Neural cell (in vitro differentiated cells): ENCODE measurements around the gene CCT3. TPM values are rescaled to one million over a fixed set of nuclear protein-coding genes. Genes with fewer than 3 reads are reported as not detected.

Experiments
- H2AFZ ChIP-seq: fragments of 200-600, 300-800 bp; sonication (generic), shearing (Covaris generic); 2 replicates; pipeline ENCODE4 v1.6.0; 2014; ENCODE audit warnings: low read depth, mild to moderate bottlenecking, antibody characterized with exemption, low read length, moderate library complexity
- H3F3A ChIP-seq: fragments of 200-600 bp; shearing (Covaris generic); 2 replicates; pipeline ENCODE4 v1.6.1; 2016; ENCODE audit warnings: mild to moderate bottlenecking, moderate library complexity, mixed read lengths, antibody characterized with exemption, low read length; ENCODE audit not compliant: insufficient read depth, poor library complexity, severe bottlenecking
- H3K27ac ChIP-seq: fragments of 200-600, 300-800 bp; sonication (generic), shearing (Covaris generic); 2 replicates; pipeline ENCODE4 v1.5.1; 2014; ENCODE audit warnings: mild to moderate bottlenecking, low read length, moderate library complexity
- H3K27me3 ChIP-seq: fragments of 300-800, 200-600 bp; sonication (generic), shearing (Covaris generic); 2 replicates; pipeline ENCODE4 v1.6.0; 2014; ENCODE audit warnings: mild to moderate bottlenecking, low read depth, low read length, moderate library complexity; ENCODE audit not compliant: insufficient read depth
- H3K36me3 ChIP-seq: fragments of 300-800, 200-600 bp; sonication (generic), shearing (Covaris generic); 2 replicates; pipeline ENCODE4 v1.5.1; 2014; ENCODE audit warnings: mild to moderate bottlenecking, antibody characterized with exemption, low read length, moderate library complexity; ENCODE audit not compliant: insufficient read depth
- H3K4me2 ChIP-seq: fragments of 300-800, 200-600 bp; sonication (generic), shearing (Covaris generic); 2 replicates; pipeline ENCODE4 v1.6.0; 2014; ENCODE audit warnings: mild to moderate bottlenecking, low read length
- H3K4me3 ChIP-seq: fragments of 300-800, 200-600 bp; sonication (generic), shearing (Covaris generic); 2 replicates; pipeline ENCODE4 v1.5.1; 2014; ENCODE audit warnings: mild to moderate bottlenecking, low read length, moderate library complexity
- H3K79me2 ChIP-seq: fragments of 200-600 bp; shearing (Covaris generic); replicated peaks from 2 replicates; pipeline ENCODE4 v1.6.0; 2014; ENCODE audit warnings: mild to moderate bottlenecking, low read length, moderate library complexity; ENCODE audit not compliant: insufficient read depth
- H3K9ac ChIP-seq: fragments of 300-800, 200-600 bp; sonication (generic), shearing (Covaris generic); 2 replicates; pipeline ENCODE4 v1.6.1; 2016; ENCODE audit warnings: mild to moderate bottlenecking, low read length, mixed read lengths
- H3K9me2 ChIP-seq: fragments of 200-600 bp; shearing (Covaris generic); 2 replicates; pipeline ENCODE4 v1.6.1; 2016; ENCODE audit warnings: mild to moderate bottlenecking, low read length, mixed read lengths; ENCODE audit not compliant: insufficient read depth
- H3K9me3 ChIP-seq: fragments of 200-600, 300-800 bp; sonication (generic), shearing (Covaris generic); 2 replicates; pipeline ENCODE4 v1.6.1; 2016; ENCODE audit warnings: mild to moderate bottlenecking, mixed run types, low read length, moderate library complexity, mixed read lengths
- H4K20me1 ChIP-seq: fragments of 200-600 bp; shearing (Covaris generic); 2 replicates; pipeline ENCODE4 v1.6.1; 2016; ENCODE audit warnings: mild to moderate bottlenecking, mixed run types; ENCODE audit not compliant: insufficient read depth
- EP300 ChIP-seq: fragments of 450-650 bp; conservative IDR thresholded peaks from 2 replicates; pipeline ENCODE4 v1.6.1; 2014; ENCODE audit warnings: antibody characterized with exemption, mild to moderate bottlenecking, moderate library complexity; ENCODE audit not compliant: poor library complexity, severe bottlenecking
- EZH2 ChIP-seq: fragments of 200-600, 300-800 bp; shearing (Covaris generic), sonication (generic); IDR thresholded peaks from 2 replicates; pipeline ENCODE4 v1.6.1; 2014; ENCODE audit warnings: antibody characterized with exemption, low read length, borderline replicate concordance, mild to moderate bottlenecking; ENCODE audit not compliant: insufficient read depth, poor library complexity, severe bottlenecking
- MXI1 ChIP-seq: fragments of 450-650 bp; conservative IDR thresholded peaks from 2 replicates; pipeline ENCODE4 v1.6.1; 2014; ENCODE audit warnings: antibody characterized with exemption, mild to moderate bottlenecking; ENCODE audit not compliant: poor library complexity, severe bottlenecking
- POLR2AphosphoS5 ChIP-seq: IDR thresholded peaks from 2 replicates; pipeline ENCODE4 v1.6.1; 2012
- RAD21 ChIP-seq: fragments of 450-650 bp; conservative IDR thresholded peaks from 2 replicates; pipeline ENCODE4 v1.6.1; 2014; ENCODE audit warnings: antibody characterized with exemption, mild to moderate bottlenecking, moderate library complexity
- SMC3 ChIP-seq: fragments of 450-650 bp; conservative IDR thresholded peaks from 2 replicates; pipeline ENCODE4 v1.6.1; 2014; ENCODE audit warnings: antibody characterized with exemption, mild to moderate bottlenecking, moderate library complexity; ENCODE audit not compliant: poor library complexity
- TAF1 ChIP-seq: IDR thresholded peaks from 2 replicates; pipeline ENCODE4 v1.6.1; 2012; ENCODE audit warnings: low read depth
- polyA plus RNA-seq: library from polyadenylated mRNA; depleted of rRNA; stranded (reverse); fragments of >200 nt; gene quantifications from 2 replicates; pipeline ENCODE4 v1.2.3, GENCODE V29; 2014
- TF ChIP-seq, protein P1 (sequence below): fragments of 450-650 bp; IDR thresholded peaks from 2 replicates; pipeline ENCODE4 v1.5.1; 2014; ENCODE audit warnings: antibody characterized with exemption, mild to moderate bottlenecking, moderate library complexity; ENCODE audit not compliant: poor library complexity, severe bottlenecking
- TF ChIP-seq, protein P2 (sequence below): IDR thresholded peaks from 2 replicates; pipeline ENCODE4 v1.6.1; 2012; ENCODE audit warnings: borderline replicate concordance

The CCT3 gene
- polyA plus RNA-seq, 1 donor from 2014 or later = 288 TPM

DNA sequence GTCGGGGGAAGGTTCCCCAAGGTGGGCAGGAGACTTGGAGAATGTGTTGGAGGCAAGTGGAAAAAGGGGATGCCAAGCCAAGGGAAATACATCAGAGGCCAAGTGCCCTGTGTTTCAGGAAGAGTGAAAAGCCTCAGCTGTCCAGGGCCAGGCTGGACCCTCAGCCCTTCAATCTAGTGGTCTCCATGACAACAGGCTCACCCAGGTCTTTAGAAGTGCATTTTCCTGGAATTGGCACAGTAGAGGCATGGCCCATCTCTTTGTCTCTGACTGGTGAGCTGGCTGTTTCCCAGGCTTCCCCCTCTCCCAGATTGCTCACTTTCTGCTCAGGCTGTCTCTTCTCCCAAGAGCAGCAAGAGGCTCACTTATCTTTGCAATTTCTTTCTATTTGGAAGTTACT is 20.5 kb upstream of the CCT3 start:
- Histone ChIP-seq H3F3A (no peaks in the 10 kb centered on the region), H3K9me3 (no peaks in the 10 kb centered on the region), H3K4me2 (no peak overlapping the region), H3K9ac (no peak overlapping the region), H3K27me3 (no peaks in the 10 kb centered on the region), H3K27ac (no peak overlapping the region), H3K9me2 (no peaks in the 10 kb centered on the region), H3K4me3 (no peak overlapping the region), H3K36me3 (no peaks in the 10 kb centered on the region), H4K20me1 (no peaks in the 10 kb centered on the region), H2AFZ (no peak overlapping the region), H3K79me2 (no peaks in the 10 kb centered on the region)
- TF ChIP-seq MXI1 = no peak
- TF ChIP-seq, protein P1, sequence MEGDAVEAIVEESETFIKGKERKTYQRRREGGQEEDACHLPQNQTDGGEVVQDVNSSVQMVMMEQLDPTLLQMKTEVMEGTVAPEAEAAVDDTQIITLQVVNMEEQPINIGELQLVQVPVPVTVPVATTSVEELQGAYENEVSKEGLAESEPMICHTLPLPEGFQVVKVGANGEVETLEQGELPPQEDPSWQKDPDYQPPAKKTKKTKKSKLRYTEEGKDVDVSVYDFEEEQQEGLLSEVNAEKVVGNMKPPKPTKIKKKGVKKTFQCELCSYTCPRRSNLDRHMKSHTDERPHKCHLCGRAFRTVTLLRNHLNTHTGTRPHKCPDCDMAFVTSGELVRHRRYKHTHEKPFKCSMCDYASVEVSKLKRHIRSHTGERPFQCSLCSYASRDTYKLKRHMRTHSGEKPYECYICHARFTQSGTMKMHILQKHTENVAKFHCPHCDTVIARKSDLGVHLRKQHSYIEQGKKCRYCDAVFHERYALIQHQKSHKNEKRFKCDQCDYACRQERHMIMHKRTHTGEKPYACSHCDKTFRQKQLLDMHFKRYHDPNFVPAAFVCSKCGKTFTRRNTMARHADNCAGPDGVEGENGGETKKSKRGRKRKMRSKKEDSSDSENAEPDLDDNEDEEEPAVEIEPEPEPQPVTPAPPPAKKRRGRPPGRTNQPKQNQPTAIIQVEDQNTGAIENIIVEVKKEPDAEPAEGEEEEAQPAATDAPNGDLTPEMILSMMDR = no peak
- TF ChIP-seq, protein P2, sequence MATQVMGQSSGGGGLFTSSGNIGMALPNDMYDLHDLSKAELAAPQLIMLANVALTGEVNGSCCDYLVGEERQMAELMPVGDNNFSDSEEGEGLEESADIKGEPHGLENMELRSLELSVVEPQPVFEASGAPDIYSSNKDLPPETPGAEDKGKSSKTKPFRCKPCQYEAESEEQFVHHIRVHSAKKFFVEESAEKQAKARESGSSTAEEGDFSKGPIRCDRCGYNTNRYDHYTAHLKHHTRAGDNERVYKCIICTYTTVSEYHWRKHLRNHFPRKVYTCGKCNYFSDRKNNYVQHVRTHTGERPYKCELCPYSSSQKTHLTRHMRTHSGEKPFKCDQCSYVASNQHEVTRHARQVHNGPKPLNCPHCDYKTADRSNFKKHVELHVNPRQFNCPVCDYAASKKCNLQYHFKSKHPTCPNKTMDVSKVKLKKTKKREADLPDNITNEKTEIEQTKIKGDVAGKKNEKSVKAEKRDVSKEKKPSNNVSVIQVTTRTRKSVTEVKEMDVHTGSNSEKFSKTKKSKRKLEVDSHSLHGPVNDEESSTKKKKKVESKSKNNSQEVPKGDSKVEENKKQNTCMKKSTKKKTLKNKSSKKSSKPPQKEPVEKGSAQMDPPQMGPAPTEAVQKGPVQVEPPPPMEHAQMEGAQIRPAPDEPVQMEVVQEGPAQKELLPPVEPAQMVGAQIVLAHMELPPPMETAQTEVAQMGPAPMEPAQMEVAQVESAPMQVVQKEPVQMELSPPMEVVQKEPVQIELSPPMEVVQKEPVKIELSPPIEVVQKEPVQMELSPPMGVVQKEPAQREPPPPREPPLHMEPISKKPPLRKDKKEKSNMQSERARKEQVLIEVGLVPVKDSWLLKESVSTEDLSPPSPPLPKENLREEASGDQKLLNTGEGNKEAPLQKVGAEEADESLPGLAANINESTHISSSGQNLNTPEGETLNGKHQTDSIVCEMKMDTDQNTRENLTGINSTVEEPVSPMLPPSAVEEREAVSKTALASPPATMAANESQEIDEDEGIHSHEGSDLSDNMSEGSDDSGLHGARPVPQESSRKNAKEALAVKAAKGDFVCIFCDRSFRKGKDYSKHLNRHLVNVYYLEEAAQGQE = no peak
- TF ChIP-seq RAD21 = no peak
- TF ChIP-seq EP300 = no peak
- TF ChIP-seq EZH2 = no peak
- no peak for TF ChIP-seq TAF1
- no peak for TF ChIP-seq POLR2AphosphoS5
- TF ChIP-seq SMC3 = no peak

DNA sequence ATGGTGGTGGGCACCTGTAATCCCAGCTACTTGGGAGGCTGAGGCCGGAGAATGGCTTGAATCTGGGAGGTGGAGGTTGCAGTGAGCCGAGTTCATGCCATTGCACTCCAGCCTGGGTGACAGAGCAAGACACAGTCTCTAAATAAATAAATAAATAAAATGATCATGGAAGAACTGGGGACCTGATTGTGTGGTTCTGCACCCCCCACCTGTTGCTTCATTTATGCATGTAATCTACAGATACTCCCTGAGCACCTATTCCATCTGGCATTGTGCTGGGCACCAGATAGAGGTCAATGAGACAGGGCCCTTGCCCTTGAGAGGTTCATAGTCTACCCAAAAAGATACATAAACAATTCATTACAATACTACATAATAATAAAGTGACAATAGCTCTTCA is 19.9 kb upstream of the CCT3 start:
- Histone ChIP-seq H3K9ac (no peak overlapping the region), H3K36me3 (no peaks in the 10 kb centered on the region), H3K4me3 (no peak overlapping the region), H2AFZ (no peak overlapping the region), H3K9me2 (no peaks in the 10 kb centered on the region), H3K9me3 (no peaks in the 10 kb centered on the region), H4K20me1 (no peaks in the 10 kb centered on the region), H3K27ac (no peak overlapping the region), H3K79me2 (no peaks in the 10 kb centered on the region), H3F3A (no peaks in the 10 kb centered on the region), H3K4me2 (no peak overlapping the region), H3K27me3 (no peaks in the 10 kb centered on the region)
- TF ChIP-seq, protein P1 = no peak
